HTERT RPE-1 (cell line): ENCODE data around the gene ATF7IP2.
"Not testable (repeated sequence)": the region's sequence is repeated elsewhere in the genome, so short reads cannot be mapped to it uniquely, and the experiment has no call there.

Experiments
- in situ Hi-C: fragments of 300-500 bp; cut with MboI; formaldehyde crosslinking; loops from 4 replicates; pipeline ENCODE4 v1.14.3; 2020; ENCODE audit warnings: low sequenced_read_pairs

The ATF7IP2 gene

GRCh38 chr16:10385725-10386516, at the start of gene ATF7IP2:
Gene ATF7IP2 (plus strand): TSS chr16:10386061. CDS start chr16:10430621, 44,560 bp downstream.
- in situ Hi-C loops: no loop called here

- in situ Hi-C loops: no loop called here
Measured at GRCh38 chr16:10338426-10338825, 47.4 kb upstream of the ATF7IP2 start.

DNA sequence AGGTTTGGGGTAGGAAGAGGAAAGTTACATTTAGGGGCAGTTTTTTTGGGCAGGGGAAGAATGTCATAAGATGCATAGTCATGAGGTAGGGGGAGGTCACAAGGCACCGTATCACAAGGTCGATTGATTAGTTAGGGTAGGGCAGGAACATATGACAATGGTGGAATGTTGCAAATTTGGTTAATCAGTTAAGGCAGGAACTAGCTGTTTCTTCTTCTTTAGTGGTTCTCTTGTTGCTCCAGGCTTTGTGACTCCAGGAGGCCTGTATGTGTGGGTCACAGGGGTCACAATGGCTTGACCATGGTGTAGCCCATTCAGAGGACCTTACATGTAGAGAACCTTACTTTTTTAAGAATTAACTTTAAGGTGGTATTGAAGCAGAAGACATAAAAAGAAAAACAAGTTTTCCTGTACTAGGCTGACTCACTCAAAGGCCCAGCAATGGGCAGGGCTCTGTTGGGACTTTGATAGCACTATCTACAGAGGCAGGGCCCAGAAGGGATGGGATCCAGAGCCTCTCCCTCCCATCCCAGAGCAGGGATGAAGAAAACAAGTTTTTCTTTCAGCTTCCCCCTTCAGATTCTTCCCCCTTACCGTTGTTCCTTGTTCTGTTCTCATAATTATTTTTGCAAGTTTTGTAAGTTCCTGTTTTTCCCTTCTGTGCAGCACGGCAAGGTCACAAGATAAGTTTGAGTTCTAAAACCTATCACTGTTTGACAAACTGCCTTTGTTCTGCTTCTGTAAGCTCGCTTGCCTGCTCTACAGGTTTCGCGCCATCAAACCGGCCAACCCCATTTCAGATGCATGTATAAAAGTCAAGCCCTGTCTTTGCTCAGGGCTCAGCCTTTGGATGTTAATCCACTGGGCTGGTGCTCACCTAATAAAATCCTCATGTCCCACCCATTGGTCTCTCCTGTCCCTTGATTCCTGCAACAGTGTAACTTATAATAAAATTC, 45.8 kb upstream of the ATF7IP2 start:
- in situ Hi-C loops: no loop called here

DNA sequence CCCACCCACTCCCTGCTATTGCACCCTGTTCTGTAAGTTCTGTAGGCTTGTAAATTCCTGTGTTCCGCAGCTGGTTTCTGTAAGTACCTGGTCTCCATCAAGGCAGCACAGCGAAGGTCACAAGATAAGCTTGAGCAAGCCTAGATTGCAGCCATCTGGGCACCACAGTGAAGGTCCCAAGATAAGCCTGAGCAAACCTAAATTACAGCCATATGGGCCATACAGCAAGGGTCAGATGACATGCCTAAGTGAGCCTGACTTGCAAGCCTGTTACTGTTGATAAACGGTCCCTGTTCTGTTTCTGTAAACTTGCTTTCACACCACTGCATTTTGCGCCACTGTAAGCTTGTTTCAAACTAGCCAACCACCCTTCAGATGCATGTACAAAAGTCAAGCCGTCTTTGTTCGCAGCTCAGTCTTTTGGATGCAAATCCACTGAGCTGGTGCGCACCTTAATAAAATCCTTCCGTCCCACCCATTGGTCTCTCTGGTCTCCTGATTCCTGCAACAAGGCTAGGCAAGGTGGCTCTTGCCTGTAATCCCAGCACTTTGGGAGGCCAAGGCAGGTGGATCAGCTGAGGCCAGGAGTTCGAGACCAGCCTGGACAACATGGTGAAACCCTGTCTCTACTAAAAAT, 42.6 kb upstream of the ATF7IP2 start:
- in situ Hi-C loops: no loop called here

DNA sequence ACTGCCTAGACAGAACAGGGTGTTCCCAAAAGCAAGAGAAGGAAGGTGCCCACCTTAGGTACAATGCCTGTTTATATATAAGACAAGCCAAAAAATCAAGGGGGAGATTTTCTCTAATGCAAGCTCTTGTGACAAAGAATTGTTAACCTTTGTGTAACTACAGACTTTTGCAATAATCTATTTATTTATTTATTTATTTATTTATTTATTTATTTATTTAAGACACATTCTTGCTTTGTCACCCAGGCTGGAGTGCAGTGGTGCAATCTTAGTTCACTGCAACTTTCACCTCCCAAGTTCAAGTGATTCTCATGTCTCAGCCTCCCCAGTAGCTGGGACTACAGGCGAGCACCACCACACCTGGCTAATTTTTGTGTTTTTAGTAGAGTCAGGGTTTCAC, 41.2 kb upstream of the ATF7IP2 start:
- in situ Hi-C loops: not testable (repeated sequence)

- in situ Hi-C loops: no loop called here
Measured at GRCh38 chr16:10345629-10346028, 40.2 kb upstream of the ATF7IP2 start.

- in situ Hi-C loops: no loop called here
Measured at GRCh38 chr16:10349851-10350250, 36.0 kb upstream of the ATF7IP2 start.

- in situ Hi-C loops: no loop called here
Measured at GRCh38 chr16:10352262-10352661, 33.6 kb upstream of the ATF7IP2 start.

- in situ Hi-C loops: no loop called here
Measured at GRCh38 chr16:10355589-10355988, 30.3 kb upstream of the ATF7IP2 start.

GRCh38 chr16:10356870-10357842, 28.7 kb upstream of the ATF7IP2 start:
- in situ Hi-C loops: no loop called here

- in situ Hi-C loops: not testable (repeated sequence)
Measured at GRCh38 chr16:10361747-10362076, 24.1 kb upstream of the ATF7IP2 start.

GRCh38 chr16:10362077-10362863, 23.6 kb upstream of the ATF7IP2 start:
- in situ Hi-C loops: no loop called here

DNA sequence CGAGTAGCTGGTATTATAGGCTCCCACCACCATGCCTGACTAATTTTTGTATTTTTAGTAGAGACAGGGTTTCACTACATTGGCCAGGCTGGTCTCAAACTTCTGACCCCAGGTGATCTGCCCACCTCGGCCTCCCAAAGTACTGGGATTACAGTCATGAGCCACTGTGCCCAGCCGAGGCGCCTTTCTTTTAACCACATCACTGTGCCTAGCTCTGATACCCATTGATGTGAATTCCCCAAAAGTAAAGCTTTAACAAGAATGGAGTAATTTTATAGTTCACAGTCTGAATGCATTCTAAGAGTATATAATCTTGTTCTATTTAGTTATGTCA, 23.0 kb upstream of the ATF7IP2 start:
- in situ Hi-C loops: not testable (repeated sequence)

- in situ Hi-C loops: not testable (repeated sequence)
Measured at GRCh38 chr16:10366619-10367018, 19.2 kb upstream of the ATF7IP2 start.

- in situ Hi-C loops: no loop called here
Measured at GRCh38 chr16:10367616-10368188, 18.2 kb upstream of the ATF7IP2 start.

GRCh38 chr16:10368969-10369551, 16.8 kb upstream of the ATF7IP2 start:
- in situ Hi-C loops: no loop called here

- in situ Hi-C loops: no loop called here
Measured at GRCh38 chr16:10370096-10370726, 15.7 kb upstream of the ATF7IP2 start.

- in situ Hi-C loops: no loop called here
Measured at GRCh38 chr16:10371592-10371991, 14.3 kb upstream of the ATF7IP2 start.
